Gastrocnemius medialis (tissue), 4 donors: ENCODE measurements around the gene GLIS2. TPM values are rescaled to one million over a fixed set of nuclear protein-coding genes. Genes with fewer than 3 reads are reported as not detected.

Source experiments
- ATAC-seq, 2 donors: fragments of 150-250 bp; one replicate each; pipeline ENCODE4 v1.9.1; 2016
- DNase-seq, 2 donors: peaks; one replicate each; pipeline ENCODE4 v3.0.0-alpha.2; 2019
- H3K27ac ChIP-seq, 4 donors: fragments of 200-600 bp; sonication (generic); 1 replicate in 1 of 4; 2 replicates in 3 of 4; pipeline ENCODE4 v1.5.1; 2016 to 2018; ENCODE audit warnings: mild to moderate bottlenecking in 2 of 4, moderate library complexity in 1 of 4
- H3K27me3 ChIP-seq, 3 donors: fragments of 200-600 bp; sonication (generic) in 2 of 3; 1 replicate in 1 of 3; 2 replicates in 2 of 3; pipeline versions ENCODE4 v1.5.1 to v1.6.0; 2016 to 2019; ENCODE audit warnings: mild to moderate bottlenecking in 1 of 3, moderate library complexity in 1 of 3
- H3K36me3 ChIP-seq, 2 donors: fragments of 200-600 bp; sonication (generic) in 1 of 2; one replicate each; pipeline ENCODE4 v1.5.1; 2017 to 2018
- H3K4me1 ChIP-seq, 2 donors: fragments of 200-600 bp; sonication (generic) in 1 of 2; one replicate each; pipeline ENCODE4 v1.5.1; 2016 to 2017; ENCODE audit warnings: mild to moderate bottlenecking in 2 of 2
- H3K4me3 ChIP-seq, 4 donors: fragments of 200-600 bp; sonication (generic) in 3 of 4; 1 replicate in 1 of 4; 2 replicates in 3 of 4; pipeline ENCODE4 v1.5.1; 2016 to 2019; ENCODE audit warnings: mild to moderate bottlenecking in 2 of 4
- H3K9me3 ChIP-seq, 3 donors: fragments of 200-600 bp; sonication (generic) in 2 of 3; 1 replicate in 1 of 3; 2 replicates in 2 of 3; pipeline ENCODE4 v1.5.1; 2016 to 2019
- CTCF ChIP-seq, 5 experiments: fragments of 450-650 bp in 3 of 5; fragments of 200-600 bp in 2 of 5; sonication (generic) in 2 of 5; IDR thresholded peaks in 4 of 5; conservative IDR thresholded peaks in 1 of 5; 1 replicate in 4 of 5; 2 replicates in 1 of 5; pipeline ENCODE4 v1.5.1; 2016 to 2019; ENCODE audit warnings: antibody characterized with exemption in 5 of 5, mild to moderate bottlenecking in 3 of 5, moderate library complexity in 3 of 5
- POLR2A ChIP-seq, 2 donors: fragments of 450-650 bp; IDR thresholded peaks; one replicate each; pipeline ENCODE4 v1.6.1; 2017; ENCODE audit warnings: antibody characterized with exemption in 2 of 2, mild to moderate bottlenecking in 2 of 2, moderate library complexity in 2 of 2
- in situ Hi-C, 4 donors: fragments of 200-750 bp; cut with MboI; loops; one replicate each; pipeline versions ENCODE4 v1.15.0 to v1.8.0; 2017; ENCODE audit warnings: low sequenced_read_pairs in 4 of 4
- intact Hi-C: fragments of 100-400 bp; cut with DNase I; formaldehyde crosslinking; loops from one replicate; pipeline ENCODE4 v1.15.1; 2023; ENCODE audit warnings: low total_unique reads
- total RNA-seq, 4 donors: library from RNA; depleted of rRNA; stranded (reverse); fragments of >200 nt; gene quantifications; one replicate each; pipeline versions ENCODE4 v1.1.0 to v1.2.3, GENCODE V29; 2016

The GLIS2 gene
- total RNA-seq, 4 donors from 2014 or later: 0.81 to 0.95 (median 0.95) TPM; not detected in 1

- Histone ChIP-seq H3K27ac (peak overlapping the region; percentile 68 to 74 (median 72)), H3K4me1 (peaks cover 33 to 42% of the 10 kb centered on the region in 2 donors), H3K9me3 (no peaks in the 10 kb centered on the region), H3K27me3 (no peaks in the 10 kb centered on the region), H3K4me3 (peak overlapping the region; percentile 49 to 59 (median 56)), H3K36me3 (no peaks in the 10 kb centered on the region)
- ATAC-seq (no peak), DNase-seq (no peak)
- no peak for TF ChIP-seq CTCF (IDR thresholded peaks at IDR 0.05 in 4 of 5, conservative IDR thresholded peaks at IDR 0.05 in 1 of 5)
- TF ChIP-seq POLR2A (IDR thresholded peaks at IDR 0.05): no peak
- in situ Hi-C loops: loop anchor here in 1 of 4 donors (25.0 kb wide), 1 partner anchor 140 kb away; no protein-coding TSS in a partner anchor
- intact Hi-C loops: loop anchor here (5.0 kb wide), 1 partner anchor 55 kb away; the partner anchor contains the start of gene TFAP4
These were observed 11.6 kb downstream of the GLIS2 start for GRCh38 chr16:4327386-4328045.

GRCh38 chr16:4328046-4328781 lies 12.3 kb downstream of the GLIS2 start:
- H3K9me3 ChIP-seq: no peaks in the 10 kb centered on the region
- no peak for TF ChIP-seq POLR2A (IDR thresholded peaks at IDR 0.05)
- TF ChIP-seq CTCF (IDR thresholded peaks at IDR 0.05 in 4 of 5, conservative IDR thresholded peaks at IDR 0.05 in 1 of 5): peak; percentile 36 to 65 (median 51)
- in situ Hi-C loops: loop anchor here in 1 of 4 donors (25.0 kb wide), 1 partner anchor 141 kb away; no protein-coding TSS in a partner anchor
- no peaks in the 10 kb centered on the region for H3K27me3 ChIP-seq
- DNase-seq (peak; percentile 40 to 52), ATAC-seq (peak; percentile 37 to 62)
- intact Hi-C loops: loop anchor here (5.0 kb wide), 1 partner anchor 56 kb away; the partner anchor contains the start of gene TFAP4
- peak overlapping the region; percentile 49 to 59 (median 56) for H3K4me3 ChIP-seq
- H3K36me3 ChIP-seq: no peaks in the 10 kb centered on the region
- peaks cover 33 to 36% of the 10 kb centered on the region in 2 donors for H3K4me1 ChIP-seq
- peak overlapping the region; percentile 68 to 74 (median 72) for H3K27ac ChIP-seq

- peak overlapping the region in 3 of 4 donors; percentile 55 to 59 (median 56) for H3K4me3 ChIP-seq
- DNase-seq (no peak), ATAC-seq (peak; percentile 9 to 10)
- TF ChIP-seq CTCF (IDR thresholded peaks at IDR 0.05 in 4 of 5, conservative IDR thresholded peaks at IDR 0.05 in 1 of 5): no peak
- TF ChIP-seq POLR2A (IDR thresholded peaks at IDR 0.05): no peak
- H3K27ac ChIP-seq: peak overlapping the region; percentile 68 to 74 (median 72)
- in situ Hi-C loops: loop anchor here in 1 of 4 donors (25.0 kb wide), 1 partner anchor 142 kb away; no protein-coding TSS in a partner anchor
- H3K27me3 ChIP-seq: no peaks in the 10 kb centered on the region
- intact Hi-C loops: loop anchor here (5.0 kb wide), 1 partner anchor 57 kb away; the partner anchor contains the start of gene TFAP4
- no peaks in the 10 kb centered on the region for H3K36me3 ChIP-seq
- H3K4me1 ChIP-seq: peaks cover 28 to 29% of the 10 kb centered on the region in 2 donors
- no peaks in the 10 kb centered on the region for H3K9me3 ChIP-seq
These were observed 13.2 kb downstream of the GLIS2 start for GRCh38 chr16:4328782-4329775.
